IMR-90 (cell line): Measurements from ENCODE around the gene PRKD2. TPM values are rescaled to one million over a fixed set of nuclear protein-coding genes. Genes with fewer than 3 reads are reported as not detected.
A peak's percentile ranks its signal among the peaks of the same experiment; 100 is the strongest.

Experiments
- ATAC-seq: fragments of 200-7000 bp; cut with Tn5 transposase; 2 replicates; pipeline ENCODE4 v1.9.1; 2020; ENCODE audit warnings: low read depth, mild to moderate bottlenecking, moderate library complexity
- BruUV-seq: library from RNA; stranded (reverse); fragments of 400-500 nt; replicated peaks from 2 replicates; lab custom pipeline; 2021; lab: Mats Ljungman, UMichigan
- CTCF ChIA-PET: fragments of 300-600 bp; formaldehyde crosslinking; extraction: SDS; loops from one replicate; lab custom pipeline; 2021; ENCODE audit warnings: antibody characterized with exemption; lab: Yijun Ruan, JAX
- POLR2A ChIA-PET: fragments of 300-600 bp; sonication (Branson Sonifier 250); formaldehyde crosslinking; loops from one replicate; lab custom pipeline; 2022; ENCODE audit warnings: antibody characterized with exemption; ENCODE audit not compliant: unreplicated experiment; lab: Charles Lee
- DNase-seq: peaks from one replicate; pipeline ENCODE4 v3.0.0; 2013
- H2AFZ ChIP-seq: replicated peaks from 2 replicates; pipeline ENCODE3; 2013; ENCODE audit warnings: low read length, mild to moderate bottlenecking; ENCODE audit not compliant: poor library complexity
- H2AK5ac ChIP-seq: 2 replicates; pipeline ENCODE4 v1.6.1; 2013; ENCODE audit warnings: low read depth, low read length, inconsistent platforms
- H2AK9ac ChIP-seq: replicated peaks from 2 replicates; pipeline ENCODE3; 2013; ENCODE audit warnings: mild to moderate bottlenecking, low read depth, low read length, moderate library complexity; ENCODE audit not compliant: poor library complexity
- H2BK120ac ChIP-seq: 2 replicates; pipeline ENCODE4 v1.6.1; 2013; ENCODE audit warnings: low read depth, low read length, inconsistent platforms
- H2BK15ac ChIP-seq: 3 replicates; pipeline ENCODE4 v1.6.1; 2013; ENCODE audit warnings: low read depth, low read length, inconsistent platforms
- H2BK20ac ChIP-seq: 2 replicates; pipeline ENCODE4 v1.6.1; 2013; ENCODE audit warnings: low read depth, mild to moderate bottlenecking, inconsistent platforms, low read length, moderate library complexity
- H2BK5ac ChIP-seq: 2 replicates; pipeline ENCODE4 v1.6.1; 2013; ENCODE audit warnings: mild to moderate bottlenecking, low read depth, low read length, inconsistent platforms; ENCODE audit not compliant: poor library complexity, severe bottlenecking
- H3K14ac ChIP-seq: replicated peaks from 2 replicates; pipeline ENCODE4 v1.6.1; 2013; ENCODE audit warnings: low read depth, low read length, inconsistent platforms
- H3K18ac ChIP-seq: 2 replicates; pipeline ENCODE4 v1.6.1; 2013; ENCODE audit warnings: low read depth, low read length, control low read depth
- H3K23ac ChIP-seq: 2 replicates; pipeline ENCODE4 v1.6.1; 2013; ENCODE audit warnings: low read depth, low read length, inconsistent platforms
- H3K27ac ChIP-seq: 2 replicates; pipeline ENCODE4 v1.5.1; 2013; ENCODE audit warnings: mild to moderate bottlenecking, control low read depth, low read length; ENCODE audit not compliant: insufficient read depth
- H3K27me3 ChIP-seq: 2 replicates; pipeline ENCODE4 v1.6.1; 2013; ENCODE audit warnings: low read length; ENCODE audit not compliant: control insufficient read depth, insufficient read depth
- H3K36me3 ChIP-seq: 2 replicates; pipeline ENCODE4 v1.6.1; 2013; ENCODE audit warnings: low read length, mixed read lengths; ENCODE audit not compliant: control insufficient read depth, insufficient read depth
- H3K4ac ChIP-seq: 2 replicates; pipeline ENCODE4 v1.6.1; 2013; ENCODE audit warnings: low read depth, low read length, inconsistent platforms
- H3K4me1 ChIP-seq: 2 replicates; pipeline ENCODE4 v1.6.1; 2013; ENCODE audit warnings: low read length, mixed read lengths; ENCODE audit not compliant: control insufficient read depth, insufficient read depth
- H3K4me2 ChIP-seq: 2 replicates; pipeline ENCODE4 v1.6.1; 2013; ENCODE audit warnings: low read depth, mild to moderate bottlenecking, control low read depth, low read length, moderate library complexity
- H3K4me3 ChIP-seq: 2 replicates; pipeline ENCODE4 v1.5.1; 2013; ENCODE audit warnings: low read depth, mild to moderate bottlenecking, control low read depth, low read length, moderate library complexity; ENCODE audit not compliant: insufficient read depth
- H3K56ac ChIP-seq: 2 replicates; pipeline ENCODE4 v1.6.1; 2013; ENCODE audit warnings: low read length, inconsistent platforms; ENCODE audit not compliant: insufficient read depth; ENCODE audit errors: extremely low read depth
- H3K79me1 ChIP-seq, 2 experiments: 2 replicates each; pipeline ENCODE4 v1.6.1; 2013; ENCODE audit warnings: low read length in 2 of 2, inconsistent platforms in 1 of 2, low read depth in 1 of 2
- H3K9ac ChIP-seq: 2 replicates; pipeline ENCODE4 v1.6.1; 2013; ENCODE audit warnings: low read depth, low read length, control low read depth
- H3K9me1 ChIP-seq: 2 replicates; pipeline ENCODE4 v1.6.1; 2013; ENCODE audit warnings: low read length, inconsistent platforms; ENCODE audit not compliant: insufficient read depth
- H3K9me3 ChIP-seq: 2 replicates; pipeline ENCODE4 v1.6.1; 2013; ENCODE audit warnings: low read length; ENCODE audit not compliant: control insufficient read depth, insufficient read depth
- H4K20me1 ChIP-seq: 2 replicates; pipeline ENCODE4 v1.6.1; 2013; ENCODE audit warnings: low read length, inconsistent platforms; ENCODE audit not compliant: insufficient read depth
- H4K5ac ChIP-seq: 2 replicates; pipeline ENCODE4 v1.6.1; 2013; ENCODE audit warnings: mild to moderate bottlenecking, low read depth, low read length, control low read depth
- H4K8ac ChIP-seq, 2 experiments: 2 replicates each; pipeline ENCODE4 v1.6.1; 2013; ENCODE audit warnings: low read depth in 2 of 2, low read length in 2 of 2, control low read depth in 1 of 2, inconsistent platforms in 1 of 2
- H4K91ac ChIP-seq: 2 replicates; pipeline ENCODE4 v1.6.1; 2013; ENCODE audit warnings: low read depth, low read length, inconsistent platforms; ENCODE audit not compliant: insufficient read depth
- CEBPB ChIP-seq: IDR thresholded peaks from 2 replicates; pipeline ENCODE4 v1.6.1; 2012; ENCODE audit warnings: low read depth, low read length, improper control_type of control experiment
- ELK1 ChIP-seq: fragments of 150-350 bp; IDR thresholded peaks from 2 replicates; pipeline ENCODE4 v1.6.1; 2016; ENCODE audit warnings: low read depth, mild to moderate bottlenecking, low read length, moderate library complexity, borderline replicate concordance
- MAZ ChIP-seq: IDR thresholded peaks from 2 replicates; pipeline ENCODE4 v1.6.1; 2012; ENCODE audit warnings: low read depth, mild to moderate bottlenecking, low read length, improper control_type of control experiment, moderate library complexity, borderline replicate concordance
- WGBS, 2 experiments: methylation state at CpG; one replicate each; pipeline versions ENCODE4 v1.1.5 to v1.1.7; 2013; ENCODE audit warnings: missing lambda C conversion rate in 2 of 2; ENCODE audit not compliant: insufficient read length in 1 of 2; ENCODE audit errors: extremely low coverage in 2 of 2; 5-methylcytosine and 5-hydroxymethylcytosine counted together
- dilution Hi-C: fragments of 300-500 bp; cut with HindIII; formaldehyde crosslinking; loops from one replicate; pipeline ENCODE4 v1.14.3; 2018; ENCODE audit warnings: low sequenced_read_pairs; ENCODE audit not compliant: unreplicated experiment
- in situ Hi-C: fragments of 300-500 bp; cut with MboI; formaldehyde crosslinking; loops from 3 replicates; pipeline ENCODE4 v1.14.3; 2019; ENCODE audit warnings: low sequenced_read_pairs, inconsistent platforms, mixed read lengths
- intact Hi-C: fragments of 100-400 bp; cut with micrococcal nuclease; formaldehyde crosslinking; loops from 2 replicates; pipeline ENCODE4 v1.10.0; 2022
- microRNA-seq, 2 experiments: library from miRNA; stranded (forward) in 1 of 2; unstranded in 1 of 2; fragments of 10-50 nt in 1 of 2; fragments of <30 nt in 1 of 2; gene quantifications in 1 of 2; microRNA quantifications in 1 of 2; one replicate each; pipeline versions ENCODE3 to v1.1.0; 2013 to 2020; ENCODE audit not compliant: insufficient read depth in 1 of 2, insufficient read length in 1 of 2, unreplicated experiment in 1 of 2
- polyA plus RNA-seq, 3 experiments: library from polyadenylated mRNA; depleted of rRNA; stranded (reverse); fragments of >200 nt; gene quantifications; 2 replicates each; pipeline ENCODE4 v1.2.3, GENCODE V29; 2012; ENCODE audit warnings: low replicate concordance in 1 of 3
- small RNA-seq, 5 experiments: library from RNA; depleted of rRNA; stranded (forward); fragments of <200 nt; gene quantifications; one replicate each; pipeline ENCODE3, GENCODE V24; 2012
- total RNA-seq: library from RNA; depleted of rRNA; stranded (reverse); fragments of >200 nt; gene quantifications from 2 replicates; pipeline ENCODE4 v1.2.3, GENCODE V29; 2012; rRNA removed

The PRKD2 gene
- total and polyA plus RNA-seq, 2 of the 4 experiments (the other 2 are of a cell fraction), result 9.9 to 19.6 TPM

- Histone ChIP-seq H3K56ac (peak within 1 kb of the TSS; percentile 51), H3K27ac (peak within 1 kb of the TSS; percentile 65), H4K20me1 (0 out of 2 replicates have a peak, but pooled peaks cover 6% of the 10 kb centered on the region), H4K8ac (peak within 1 kb of the TSS; percentile 23 to 98), H3K9me1 (peaks cover 19% of the 10 kb centered on the region), H3K4me3 (peak within 1 kb of the TSS; percentile 6; the same call in 1 of the 2 replicates), H3K27me3 (no peaks in the 10 kb centered on the region), H3K9me3 (no peaks in the 10 kb centered on the region), H3K23ac (peak within 1 kb of the TSS; percentile 98), H4K5ac (peak within 1 kb of the TSS; percentile 63), H2BK15ac (peak within 1 kb of the TSS; percentile 99; the same call in 2 of the 3 replicates), H3K9ac (peak within 1 kb of the TSS; percentile 37), H3K79me1 (peaks cover 0 to 23% of the 10 kb centered on the region in 2 experiments; a peak in 1 of 4 replicates), H3K4ac (peak within 1 kb of the TSS; percentile 96), H3K4me2 (peak within 1 kb of the TSS; percentile 65), H3K18ac (peak within 1 kb of the TSS; percentile 65), H3K36me3 (no peaks in the 10 kb centered on the region), H2AFZ (peak within 1 kb of the TSS; percentile 96), H2BK20ac (peak within 1 kb of the TSS; percentile 97), H4K91ac (peak within 1 kb of the TSS; percentile 96), H3K14ac (peak within 1 kb of the TSS; percentile 99), H2AK9ac (peak within 1 kb of the TSS; percentile 98), H3K4me1 (peaks cover 32% of the 10 kb centered on the region), H2BK120ac (peak within 1 kb of the TSS; percentile 94), H2AK5ac (peak within 1 kb of the TSS; percentile 99), H2BK5ac (peak within 1 kb of the TSS; percentile 86)
- POLR2A ChIA-PET, result no interaction called here
- CTCF ChIA-PET, result interaction anchor here (0.9 kb wide), 2 partner anchors 36 to 38 kb away, joined by 3 to 4 read pairs; partner anchors contain the start of gene DACT3
- DNase-seq, result peak; percentile 78
- ATAC-seq, result peak; percentile 72
- intact Hi-C loops (no loop called here), dilution Hi-C loops (no loop called here), in situ Hi-C loops (no loop called here)
- no TSS peak for BruUV-seq
- TF ChIP-seq ELK1 (no peak), MAZ (peak; percentile 56; the same call in 1 of the 2 replicates), CEBPB (peak; percentile 84)
- WGBS, 2 experiments, result 24% methylated on average over 6 of the region's 13 CpGs; no CpG with 5 or more reads in 1 of the 2 experiments
Measured at GRCh38 chr19:46624958-46625661, 91.8 kb downstream of the PRKD2 start, which contains the start of gene PTGIR. Gene PTGIR (minus strand): TSS chr19:46625089. CDS start chr19:46624225, 864 bp downstream.

Small RNA genes lying within 50 kb of the gene (microRNA-seq; reads per million reads assigned to microRNA genes)
- gene MIR320E (ENCODE audit: insufficient read depth in 1 of 2, insufficient read length in 1 of 2, unreplicated experiment in 1 of 2) (3.7 to 9.3 reads per million in 2 experiments), gene RF00019 (ENCODE audit: insufficient read depth, insufficient read length) (not detected), gene RN7SL364P (ENCODE audit: insufficient read depth, insufficient read length) (not detected)

Small RNA genes lying within 50 kb of the gene (small RNA-seq; reads per million reads assigned to genes)
- gene MIR320E (0 to 0.68 (median 0) reads per million in 5 experiments), gene RF00019 (0 reads per million in 5 experiments), gene RN7SL364P (0 reads per million in 5 experiments)

Other genes starting within 250 kb of the PRKD2 start
- 0.83 and 0.90 TPM in 2 replicates for gene PNMA8A, start 245.6 kb downstream of the PRKD2 start, total RNA-seq
- 0.73 and 0.77 TPM in 2 replicates for gene PNMA8A, start 245.6 kb downstream of the PRKD2 start, polyA plus RNA-seq (2012; rRNA removed)
- under 0.01 and 0.18 TPM in 2 replicates for gene PNMA8B, start 221.2 kb downstream of the PRKD2 start, total RNA-seq
- gene PNMA8B, start 221.2 kb downstream of the PRKD2 start, polyA plus RNA-seq (2012; rRNA removed), result 0.11 and 0.12 TPM in 2 replicates
- gene CALM3, start 115.8 kb downstream of the PRKD2 start, total RNA-seq, result 91.6 and 197 TPM in 2 replicates
- 467 and 501 TPM in 2 replicates for gene CALM3, start 115.8 kb downstream of the PRKD2 start, polyA plus RNA-seq (2012; rRNA removed)
- 0.54 and 0.56 TPM in 2 replicates for gene PTGIR, start 92.0 kb downstream of the PRKD2 start, total RNA-seq
- gene PTGIR, start 92.0 kb downstream of the PRKD2 start, polyA plus RNA-seq (2012; rRNA removed), result 4.9 and 5.3 TPM in 2 replicates
- gene GNG8, start 80.9 kb downstream of the PRKD2 start, total RNA-seq, result not detected in 2 replicates
- gene GNG8, start 80.9 kb downstream of the PRKD2 start, polyA plus RNA-seq (2012; rRNA removed), result not detected in 2 replicates
- gene DACT3, start 55.9 kb downstream of the PRKD2 start, total RNA-seq, result 1.6 and 1.9 TPM in 2 replicates
- gene DACT3, start 55.9 kb downstream of the PRKD2 start, polyA plus RNA-seq (2012; rRNA removed), result 4.9 and 5.7 TPM in 2 replicates
- 5.8 and 6.1 TPM in 2 replicates for gene FKRP, start 28.9 kb upstream of the PRKD2 start, total RNA-seq
- gene FKRP, start 28.9 kb upstream of the PRKD2 start, polyA plus RNA-seq (2012; rRNA removed), result 25.3 and 28.5 TPM in 2 replicates
- gene STRN4, start 29.3 kb upstream of the PRKD2 start, total RNA-seq, result 36.7 and 37.8 TPM in 2 replicates
- gene STRN4, start 29.3 kb upstream of the PRKD2 start, polyA plus RNA-seq (2012; rRNA removed), result 112 and 127 TPM in 2 replicates
- gene SLC1A5, start 71.5 kb upstream of the PRKD2 start, total RNA-seq, result 105 and 142 TPM in 2 replicates
- gene SLC1A5, start 71.5 kb upstream of the PRKD2 start, polyA plus RNA-seq (2012; rRNA removed), result 155 and 171 TPM in 2 replicates
- 134 and 144 TPM in 2 replicates for gene AP2S1, start 133.7 kb upstream of the PRKD2 start, total RNA-seq
- gene AP2S1, start 133.7 kb upstream of the PRKD2 start, polyA plus RNA-seq (2012; rRNA removed), result 274 and 374 TPM in 2 replicates
- 28.9 and 29.0 TPM in 2 replicates for gene ARHGAP35, start 143.9 kb upstream of the PRKD2 start, total RNA-seq
- 16.4 and 18.7 TPM in 2 replicates for gene ARHGAP35, start 143.9 kb upstream of the PRKD2 start, polyA plus RNA-seq (2012; rRNA removed)